GM19438 (cell line): ENCODE measurements around the gene POU2F1.
A peak's percentile ranks its signal among the peaks of the same experiment; 100 is the strongest.

Experiments used
- ATAC-seq: cut with Tn5 transposase; IDR thresholded peaks from one replicate; pipeline ENCODE4 v1.9.1; 2021; ENCODE audit warnings: low read depth; ENCODE audit not compliant: unreplicated experiment

POU2F1 gene

GRCh38 chr1:167409183-167409582, 188.5 kb downstream of the POU2F1 start:
- no peak for ATAC-seq

GRCh38 chr1:167412072-167412471, 191.4 kb downstream of the POU2F1 start:
- ATAC-seq = no peak

- no peak for ATAC-seq
These were observed 192.2 kb downstream of the POU2F1 start for GRCh38 chr1:167412920-167413319.

GRCh38 chr1:167413328-167413727, 192.6 kb downstream of the POU2F1 start:
- ATAC-seq = no peak

- ATAC-seq = no peak
These were observed 195.8 kb downstream of the POU2F1 start for GRCh38 chr1:167416506-167416905.

GRCh38 chr1:167418391-167418790, 197.7 kb downstream of the POU2F1 start:
- no peak for ATAC-seq

- ATAC-seq = no peak
These were observed 198.6 kb downstream of the POU2F1 start for GRCh38 chr1:167419245-167419644.

GRCh38 chr1:167420510-167420909, 199.8 kb downstream of the POU2F1 start:
- ATAC-seq = no peak

GRCh38 chr1:167423684-167424619, 203.3 kb downstream of the POU2F1 start:
- ATAC-seq = no peak

GRCh38 chr1:167425482-167425881, 204.8 kb downstream of the POU2F1 start:
- no peak for ATAC-seq

GRCh38 chr1:167426716-167427115, 206.0 kb downstream of the POU2F1 start:
- no peak for ATAC-seq

GRCh38 chr1:167427848-167428247, 207.2 kb downstream of the POU2F1 start:
- no peak for ATAC-seq

GRCh38 chr1:167428395-167428794, 207.7 kb downstream of the POU2F1 start:
- ATAC-seq = no peak

GRCh38 chr1:167429612-167430011, 208.9 kb downstream of the POU2F1 start:
- ATAC-seq = peak; percentile 59

GRCh38 chr1:167430134-167430848, 209.6 kb downstream of the POU2F1 start:
- peak; percentile 46 for ATAC-seq

- no peak for ATAC-seq
These were observed 210.2 kb downstream of the POU2F1 start for GRCh38 chr1:167430849-167431242.

GRCh38 chr1:167431261-167431908, 210.7 kb downstream of the POU2F1 start:
- no peak for ATAC-seq

- no peak for ATAC-seq
These were observed 211.4 kb downstream of the POU2F1 start for GRCh38 chr1:167431909-167432650.

GRCh38 chr1:167432780-167433179, 212.1 kb downstream of the POU2F1 start:
- ATAC-seq = no peak

GRCh38 chr1:167433884-167434283, 213.2 kb downstream of the POU2F1 start:
- ATAC-seq = no peak
